ENCODE results near the gene PSAP.

DNA sequence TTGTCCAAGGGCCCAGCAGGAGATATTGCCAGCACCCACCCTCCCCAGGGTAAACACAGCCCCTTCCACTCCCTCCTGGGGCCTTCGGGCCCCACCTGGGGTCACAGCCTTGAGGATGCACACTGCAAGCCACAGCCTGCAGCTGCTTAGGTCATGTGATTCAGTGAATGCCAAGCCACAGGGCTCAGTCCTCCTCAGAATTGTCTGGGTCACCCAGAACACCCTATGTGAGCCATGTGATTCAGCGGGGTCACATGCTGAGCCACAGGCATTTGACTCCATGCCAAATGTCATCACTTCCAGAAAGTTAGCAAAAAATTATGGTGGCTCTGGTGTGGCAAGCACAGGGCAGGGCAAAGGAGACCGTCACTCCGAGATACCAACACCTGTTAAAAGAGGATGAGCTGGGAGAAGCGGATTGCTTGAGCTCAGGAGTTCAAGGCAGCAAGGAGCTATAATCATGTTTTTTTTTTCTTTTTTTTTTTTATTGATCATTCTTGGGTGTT is 17.2 kb upstream of the PSAP start:
- TF ChIP-seq, protein P1, sequence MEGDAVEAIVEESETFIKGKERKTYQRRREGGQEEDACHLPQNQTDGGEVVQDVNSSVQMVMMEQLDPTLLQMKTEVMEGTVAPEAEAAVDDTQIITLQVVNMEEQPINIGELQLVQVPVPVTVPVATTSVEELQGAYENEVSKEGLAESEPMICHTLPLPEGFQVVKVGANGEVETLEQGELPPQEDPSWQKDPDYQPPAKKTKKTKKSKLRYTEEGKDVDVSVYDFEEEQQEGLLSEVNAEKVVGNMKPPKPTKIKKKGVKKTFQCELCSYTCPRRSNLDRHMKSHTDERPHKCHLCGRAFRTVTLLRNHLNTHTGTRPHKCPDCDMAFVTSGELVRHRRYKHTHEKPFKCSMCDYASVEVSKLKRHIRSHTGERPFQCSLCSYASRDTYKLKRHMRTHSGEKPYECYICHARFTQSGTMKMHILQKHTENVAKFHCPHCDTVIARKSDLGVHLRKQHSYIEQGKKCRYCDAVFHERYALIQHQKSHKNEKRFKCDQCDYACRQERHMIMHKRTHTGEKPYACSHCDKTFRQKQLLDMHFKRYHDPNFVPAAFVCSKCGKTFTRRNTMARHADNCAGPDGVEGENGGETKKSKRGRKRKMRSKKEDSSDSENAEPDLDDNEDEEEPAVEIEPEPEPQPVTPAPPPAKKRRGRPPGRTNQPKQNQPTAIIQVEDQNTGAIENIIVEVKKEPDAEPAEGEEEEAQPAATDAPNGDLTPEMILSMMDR (IDR thresholded peaks at IDR 0.05): no peak
- TF ChIP-seq EP300 (IDR thresholded peaks at IDR 0.05): no peak
